GM20000 (cell line): Measurements from ENCODE around the gene MINDY3.

Source experiments
- DNase-seq: peaks from one replicate; pipeline ENCODE4 v3.0.0; 2012; ENCODE audit warnings: low spot score
- TF ChIP-seq, protein P1 (sequence below): IDR thresholded peaks from 2 replicates; pipeline ENCODE4 v1.5.1; 2012; ENCODE audit warnings: mild to moderate bottlenecking, control low read depth; ENCODE audit errors: extremely low read depth, missing control alignments

The MINDY3 gene

DNA sequence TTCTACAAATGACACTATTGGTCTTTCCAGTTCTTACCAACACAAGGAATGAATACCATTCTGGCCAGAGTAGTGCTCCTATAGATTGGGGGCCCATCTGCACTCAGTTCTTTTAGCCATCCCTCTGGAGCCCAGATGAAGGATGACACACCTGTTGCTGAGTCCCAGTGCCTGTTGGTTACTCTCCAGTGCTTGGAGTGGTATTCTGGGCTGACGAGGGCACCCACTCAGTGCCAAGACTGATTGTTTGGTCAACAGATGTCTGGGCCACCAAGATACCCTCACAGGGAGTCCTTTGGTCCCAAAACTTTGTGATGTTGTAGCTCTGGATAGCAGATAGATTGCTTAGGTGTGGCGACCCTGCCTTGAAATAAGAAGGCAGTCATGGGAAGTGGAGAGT is 116.9 kb downstream of the MINDY3 start:
- TF ChIP-seq, protein P1, sequence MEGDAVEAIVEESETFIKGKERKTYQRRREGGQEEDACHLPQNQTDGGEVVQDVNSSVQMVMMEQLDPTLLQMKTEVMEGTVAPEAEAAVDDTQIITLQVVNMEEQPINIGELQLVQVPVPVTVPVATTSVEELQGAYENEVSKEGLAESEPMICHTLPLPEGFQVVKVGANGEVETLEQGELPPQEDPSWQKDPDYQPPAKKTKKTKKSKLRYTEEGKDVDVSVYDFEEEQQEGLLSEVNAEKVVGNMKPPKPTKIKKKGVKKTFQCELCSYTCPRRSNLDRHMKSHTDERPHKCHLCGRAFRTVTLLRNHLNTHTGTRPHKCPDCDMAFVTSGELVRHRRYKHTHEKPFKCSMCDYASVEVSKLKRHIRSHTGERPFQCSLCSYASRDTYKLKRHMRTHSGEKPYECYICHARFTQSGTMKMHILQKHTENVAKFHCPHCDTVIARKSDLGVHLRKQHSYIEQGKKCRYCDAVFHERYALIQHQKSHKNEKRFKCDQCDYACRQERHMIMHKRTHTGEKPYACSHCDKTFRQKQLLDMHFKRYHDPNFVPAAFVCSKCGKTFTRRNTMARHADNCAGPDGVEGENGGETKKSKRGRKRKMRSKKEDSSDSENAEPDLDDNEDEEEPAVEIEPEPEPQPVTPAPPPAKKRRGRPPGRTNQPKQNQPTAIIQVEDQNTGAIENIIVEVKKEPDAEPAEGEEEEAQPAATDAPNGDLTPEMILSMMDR = no peak

DNA sequence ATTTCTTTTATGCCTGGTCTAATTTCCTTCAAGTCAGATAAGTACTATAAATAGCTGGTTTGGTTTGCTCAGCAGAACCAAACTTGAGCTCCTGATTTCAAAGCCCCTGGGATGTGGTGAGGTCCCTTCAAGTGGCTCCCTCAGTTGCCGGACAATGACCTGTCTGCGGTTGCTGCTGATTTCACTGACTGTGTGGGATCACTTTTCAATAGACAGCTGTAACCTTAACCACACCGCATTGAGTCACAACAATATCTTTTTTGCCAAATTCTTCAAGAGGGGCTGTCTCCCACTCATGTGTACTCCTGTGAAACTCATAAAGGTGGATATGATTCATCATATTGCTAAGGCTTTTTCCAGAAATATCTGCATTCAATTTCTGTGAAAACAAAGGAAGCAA is 117.5 kb downstream of the MINDY3 start:
- TF ChIP-seq, protein P1 = no peak
- no peak for DNase-seq

More for the DNA sequence above, 116.9 kb downstream of the MINDY3 start:
- DNase-seq = no peak

DNA sequence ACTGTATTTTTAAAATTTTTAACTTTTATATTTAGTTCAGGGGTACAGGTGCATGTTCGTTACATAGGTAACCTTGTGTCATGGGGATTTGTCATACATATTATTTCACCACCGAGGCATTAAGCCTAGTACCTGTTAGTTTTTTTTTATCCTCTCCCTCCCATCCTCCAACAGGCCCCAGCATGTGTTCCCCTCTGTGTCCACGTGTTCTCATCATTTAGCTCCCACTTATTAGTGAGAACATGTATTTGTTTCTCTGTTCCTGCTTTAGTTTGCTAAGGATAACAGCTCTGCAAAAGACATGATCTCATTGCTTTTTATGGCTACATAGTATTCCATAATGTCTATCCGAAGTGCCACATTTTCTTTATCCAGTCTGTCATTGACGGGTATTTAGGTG is 118.2 kb downstream of the MINDY3 start:
- TF ChIP-seq, protein P1 = no peak
- no peak for DNase-seq

DNA sequence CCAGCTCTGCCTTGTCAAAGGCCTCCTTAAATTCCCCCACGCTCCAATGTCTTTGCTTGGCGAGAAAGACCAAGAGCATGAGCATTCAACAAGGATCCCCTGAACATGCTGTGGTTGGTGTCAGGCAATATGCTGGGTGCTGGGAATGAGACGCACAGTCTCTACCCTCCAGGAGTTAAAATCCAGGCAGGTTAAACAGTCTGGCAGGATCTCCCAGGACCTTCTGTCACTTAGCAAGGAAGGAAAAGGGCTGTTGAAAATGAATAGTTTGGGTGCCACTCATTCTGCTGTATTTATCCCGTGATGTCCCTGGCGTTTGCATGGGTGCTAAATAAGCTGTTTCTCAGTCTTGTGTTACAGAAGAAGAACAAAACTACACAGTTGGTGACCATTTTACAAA is 118.7 kb downstream of the MINDY3 start:
- DNase-seq = no peak
- TF ChIP-seq, protein P1 = no peak

DNA sequence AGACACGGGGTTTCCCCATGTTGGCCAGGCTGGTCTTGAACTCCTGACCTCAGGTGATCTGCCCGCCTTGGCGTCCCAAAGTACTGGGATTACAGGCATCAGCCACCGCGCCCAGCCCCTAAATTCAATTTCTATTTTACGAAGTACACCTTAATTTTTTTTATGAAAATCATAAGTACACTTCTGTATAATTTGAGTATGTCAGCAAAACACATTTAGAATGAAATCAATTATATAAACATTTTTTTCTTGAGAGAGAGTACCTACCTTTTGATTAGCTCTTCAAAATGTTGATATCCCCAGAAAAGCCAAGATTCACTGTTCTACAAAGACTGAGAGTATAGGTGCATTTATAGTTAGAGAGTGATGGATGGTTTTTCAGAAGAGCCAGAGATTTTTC is 120.0 kb downstream of the MINDY3 start:
- TF ChIP-seq, protein P1 = no peak
- no peak for DNase-seq

DNA sequence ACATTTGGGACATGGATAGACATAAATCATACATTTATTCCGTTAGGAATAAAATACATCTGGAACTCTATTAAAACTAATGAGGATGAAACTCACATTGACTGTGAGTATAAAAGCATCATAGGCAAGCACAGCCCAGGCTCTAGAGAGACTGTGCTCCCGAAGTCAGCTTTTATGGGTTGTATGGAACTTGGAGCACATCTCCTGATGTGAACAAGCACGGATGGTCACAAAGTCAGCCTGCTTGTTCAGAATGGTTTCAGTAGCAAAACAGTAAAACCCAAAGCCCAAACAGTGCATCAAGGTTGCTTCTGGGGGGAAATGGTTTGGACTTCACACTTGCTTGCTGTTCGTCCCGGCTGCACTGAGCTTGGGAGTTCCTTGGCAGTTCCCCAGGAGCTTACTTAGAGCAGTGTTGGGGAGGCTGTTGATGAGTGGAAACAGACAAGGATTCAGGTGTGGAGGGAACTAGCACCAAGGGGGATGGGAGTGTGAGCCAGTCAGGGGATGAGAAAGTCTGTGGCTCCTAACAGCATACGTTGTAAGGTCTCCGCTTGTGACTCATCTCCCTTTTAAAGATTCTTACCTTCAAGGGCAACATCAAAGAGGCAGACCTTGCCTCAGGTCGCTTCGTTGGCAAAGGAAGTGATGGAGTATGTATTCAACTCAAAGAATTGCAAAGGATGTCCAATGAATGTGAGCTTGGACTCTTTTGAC is 120.9 kb downstream of the MINDY3 start:
- TF ChIP-seq, protein P1 = no peak
- no peak for DNase-seq

DNA sequence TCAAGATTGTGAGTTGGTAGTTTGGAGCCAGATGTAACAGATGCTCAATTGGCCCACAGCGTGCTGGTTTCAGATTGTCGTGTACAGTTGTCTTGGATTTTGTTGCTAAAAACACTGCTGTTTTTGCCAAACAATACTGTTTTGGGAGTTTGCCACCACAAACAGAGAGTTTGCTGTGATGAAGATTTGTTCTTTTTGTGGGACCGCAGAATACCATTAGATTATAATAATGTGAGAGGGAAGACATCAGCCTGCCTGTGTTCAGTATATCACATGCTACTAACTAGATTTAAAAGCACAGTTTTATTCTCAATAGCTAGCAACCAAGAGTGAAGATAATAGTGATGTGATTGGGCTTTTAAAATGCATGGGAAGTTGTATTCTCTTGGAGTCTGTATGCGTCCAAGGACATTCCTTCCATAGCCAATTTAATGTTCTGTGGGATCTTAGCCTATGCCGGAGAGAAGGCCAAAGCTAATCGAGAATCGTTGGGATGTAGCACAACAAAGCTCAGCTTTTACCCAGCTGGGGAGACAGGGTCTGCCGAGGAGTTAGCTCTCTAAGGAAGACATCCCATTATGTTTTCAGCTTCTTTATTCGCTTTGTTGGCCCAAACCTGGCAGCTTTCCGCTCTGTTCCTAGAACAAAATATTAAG is 121.9 kb downstream of the MINDY3 start:
- TF ChIP-seq, protein P1 = no peak
- no peak for DNase-seq
